Fibroblast of skin of right biceps (primary cell): ENCODE measurements around the gene PXN.
"Not testable (repeated sequence)": the region's sequence is repeated elsewhere in the genome, so short reads cannot be mapped to it uniquely, and the experiment has no call there.

Experiments
- DNase-seq: peaks from one replicate; pipeline ENCODE4 v3.0.0-alpha.2; 2013

PXN gene

GRCh38 chr12:120261951-120262851, 3.3 kb downstream of the PXN start:
- DNase-seq, result no peak

DNA sequence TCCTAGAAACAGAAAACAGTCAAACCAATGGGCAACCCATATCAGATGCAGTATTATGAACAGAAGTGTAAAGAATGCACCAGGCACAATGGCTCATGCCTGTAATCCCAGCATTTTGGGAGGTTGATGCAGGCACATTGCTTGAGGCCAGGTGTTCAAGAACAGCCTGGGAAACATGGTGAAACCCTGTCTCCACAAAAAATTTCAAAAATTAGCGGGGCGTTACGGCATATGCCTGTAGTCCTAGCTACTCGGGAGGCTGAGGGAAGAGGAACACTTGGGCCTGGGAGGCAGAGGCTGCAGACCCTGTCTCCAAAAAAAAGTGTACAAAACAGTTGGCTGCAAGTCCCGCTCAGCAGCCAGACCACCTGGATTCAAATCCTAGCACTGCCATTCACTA, 4.9 kb downstream of the PXN start:
- no peak for DNase-seq

DNA sequence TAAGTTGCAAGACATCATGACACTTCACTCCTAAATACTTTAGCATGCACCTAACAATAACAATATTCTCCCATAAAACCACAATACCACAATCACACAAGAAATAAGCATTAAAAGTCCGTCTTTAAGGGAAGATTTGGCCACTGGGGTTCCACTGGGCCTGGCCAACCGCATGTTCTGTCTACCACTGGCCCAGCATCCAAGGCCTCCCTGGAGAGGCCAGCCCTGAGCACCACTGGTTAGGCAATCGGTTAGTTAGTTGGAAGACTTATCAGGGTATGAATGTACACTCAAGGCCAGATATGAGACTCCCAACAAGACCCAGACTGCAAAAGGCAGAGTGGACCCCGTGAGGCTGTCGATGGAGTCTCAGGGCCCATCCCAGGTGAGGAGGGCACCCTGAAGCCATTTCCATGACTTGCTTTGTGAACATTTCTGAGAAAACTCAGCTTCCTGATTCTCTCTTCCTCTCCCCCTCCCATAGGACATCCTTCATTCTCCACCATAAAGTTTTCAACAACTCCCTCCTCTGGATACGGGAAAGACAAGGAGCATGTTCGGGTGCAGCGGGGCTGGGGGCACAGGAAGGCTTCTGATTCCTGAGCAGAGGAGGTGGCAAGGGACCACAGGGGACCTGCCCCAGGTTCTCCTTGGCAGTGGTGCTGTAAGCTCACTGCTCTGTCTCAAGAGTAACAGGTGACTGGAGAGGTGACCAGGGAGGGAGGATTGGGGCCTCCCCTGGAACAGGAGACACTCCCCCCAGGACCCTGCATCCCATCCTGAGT, 5.9 kb downstream of the PXN start:
- no peak for DNase-seq

DNA sequence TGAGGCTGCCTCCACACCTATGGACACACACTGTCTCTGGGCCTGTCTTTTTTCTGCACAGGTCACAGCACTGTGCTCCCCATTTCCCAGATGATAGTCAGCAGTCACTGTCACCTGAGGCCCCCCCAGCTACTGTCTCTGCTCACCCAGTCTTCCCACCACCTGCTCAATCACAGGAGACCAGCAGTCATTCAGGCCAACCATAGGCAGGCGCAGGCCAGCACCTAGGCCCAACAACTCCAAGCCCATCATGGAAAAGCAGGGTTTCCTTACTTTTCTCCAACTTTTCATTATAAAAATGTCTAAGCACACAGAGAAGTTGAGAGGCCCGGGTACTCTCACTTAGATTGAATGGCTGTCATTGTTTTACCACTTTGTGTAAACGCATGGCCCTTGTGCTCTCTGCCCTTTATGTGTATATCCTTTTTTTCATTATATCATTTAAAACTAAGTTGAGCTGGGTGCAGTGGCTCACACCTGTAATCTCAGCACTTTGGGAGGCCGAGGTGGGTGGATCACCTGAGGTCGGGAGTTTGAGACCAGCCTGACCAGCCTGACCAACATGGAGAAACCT, 7.1 kb downstream of the PXN start:
- DNase-seq, result no peak

DNA sequence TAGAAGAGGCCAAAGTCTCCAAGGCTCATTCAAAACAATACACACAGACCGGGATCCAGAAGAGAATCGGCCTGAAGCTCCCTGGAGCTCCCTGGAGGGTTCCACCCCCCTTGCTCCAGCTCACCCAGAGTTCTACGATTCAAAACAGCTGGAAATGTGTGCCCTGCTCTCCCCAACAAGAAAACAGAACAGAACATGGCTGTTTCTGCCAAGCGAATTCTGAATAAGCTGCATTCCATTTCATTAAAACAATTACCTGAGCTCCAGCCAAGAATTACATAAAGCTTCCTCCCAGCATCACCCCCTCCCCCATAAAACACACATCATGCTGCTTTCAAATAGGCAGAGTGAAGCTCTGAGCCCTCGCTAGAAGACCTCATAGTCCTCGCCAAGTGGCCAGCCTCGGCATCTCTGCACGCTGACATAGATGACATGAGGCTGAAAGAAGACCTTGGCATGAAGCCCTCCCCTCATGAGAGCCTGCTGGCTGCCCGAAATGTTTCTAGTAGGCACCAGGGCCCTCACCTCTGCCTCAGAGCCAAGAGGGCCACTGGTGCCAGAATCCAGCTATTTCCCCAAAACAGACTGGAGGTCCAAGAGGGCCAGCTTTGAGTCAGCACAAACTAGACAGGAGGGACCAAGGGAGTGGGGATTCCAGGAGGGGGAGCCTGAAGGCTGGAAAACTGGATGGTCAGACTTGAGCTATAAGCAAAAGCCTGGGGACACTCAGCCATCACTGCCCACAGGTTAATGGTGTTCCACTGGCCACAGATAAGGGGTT, 8.3 kb downstream of the PXN start:
- peak; percentile 97 for DNase-seq

DNA sequence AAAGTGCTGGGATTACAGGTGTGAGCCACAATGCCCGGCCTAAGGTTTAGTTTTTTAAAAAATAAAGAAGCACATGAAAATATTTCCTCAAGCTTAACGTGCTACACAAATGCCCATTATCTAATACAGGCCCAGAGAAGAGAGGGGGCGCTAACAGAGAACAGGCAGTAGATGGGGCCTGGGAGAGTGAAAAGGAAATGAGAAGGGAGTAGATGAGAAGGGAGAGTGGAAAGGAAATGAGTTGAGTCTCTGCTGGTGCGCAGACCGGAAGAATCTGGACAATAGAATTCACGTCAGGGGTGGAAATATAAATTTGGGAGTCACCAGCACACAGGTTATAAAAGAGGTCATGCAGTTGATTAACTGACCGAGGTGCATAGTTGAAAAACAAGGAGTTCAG, 10.7 kb downstream of the PXN start:
- no peak for DNase-seq

DNA sequence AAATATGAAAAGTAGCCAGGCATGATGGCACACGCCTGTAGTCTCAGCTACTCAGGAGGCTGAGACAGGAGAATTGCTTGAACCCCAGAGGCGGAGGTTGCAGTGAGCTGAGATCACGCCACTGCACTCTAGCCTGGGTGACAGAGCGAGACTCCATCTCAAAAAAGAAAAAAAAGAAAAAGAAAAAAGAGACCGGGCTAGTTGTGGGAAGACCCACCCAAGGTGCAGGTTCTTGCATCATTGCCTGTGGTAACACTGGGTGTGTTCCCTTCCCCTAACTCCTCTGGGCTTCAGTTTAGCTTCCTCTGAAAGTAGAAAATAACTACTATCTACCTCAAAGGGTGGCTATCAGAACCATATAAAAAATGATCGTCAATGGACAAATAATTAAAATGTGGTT, 12.2 kb downstream of the PXN start:
- not testable (repeated sequence) for DNase-seq

DNA sequence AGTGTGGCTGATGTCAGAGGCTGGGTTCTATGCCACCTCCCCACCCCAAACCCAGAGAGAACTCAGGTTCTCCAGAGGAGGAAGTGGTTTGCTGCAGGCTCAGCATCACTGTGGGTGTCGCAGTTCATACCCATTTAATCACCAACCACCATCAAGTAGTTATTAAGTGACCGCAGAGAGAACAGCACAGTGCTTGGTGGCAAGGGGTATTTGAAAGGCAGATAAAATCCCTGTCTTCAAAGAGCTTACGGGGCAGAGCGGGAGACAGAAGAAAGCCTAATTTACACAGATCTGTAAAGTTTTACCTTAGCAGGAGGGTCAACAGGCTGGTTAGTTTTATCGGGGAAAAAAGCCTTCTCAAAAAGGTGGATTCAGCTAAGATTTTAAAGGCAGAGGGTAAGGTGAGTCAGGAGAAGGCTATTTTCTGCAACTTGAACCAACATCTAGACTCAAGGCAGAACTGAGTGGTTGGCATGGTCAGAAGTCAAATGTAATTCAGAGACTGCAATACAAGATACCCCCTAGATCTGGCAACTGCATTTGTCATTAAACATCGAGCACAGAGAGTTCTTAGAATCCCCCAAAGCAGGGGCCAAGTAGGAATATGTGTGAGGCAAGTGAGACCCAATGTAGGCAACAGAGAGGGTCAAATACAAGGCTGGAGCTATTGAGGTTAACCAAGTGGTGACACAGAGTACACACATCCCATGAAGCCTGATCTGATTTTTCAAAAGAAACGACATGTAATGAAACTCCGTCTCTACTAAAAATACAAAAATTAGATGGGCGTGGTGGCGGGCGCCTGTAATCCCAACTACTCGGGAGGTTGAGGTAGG, 13.2 kb downstream of the PXN start:
- DNase-seq, result no peak

GRCh38 chr12:120251364-120252070, 14.0 kb downstream of the PXN start:
- DNase-seq, result not testable (repeated sequence)

- DNase-seq, result no peak
Measured at GRCh38 chr12:120249875-120250795, 15.4 kb downstream of the PXN start.

GRCh38 chr12:120249266-120249874, 16.2 kb downstream of the PXN start:
- DNase-seq, result no peak

- peak; percentile 80 for DNase-seq
Measured at GRCh38 chr12:120247621-120248030, 17.9 kb downstream of the PXN start.

GRCh38 chr12:120247183-120247582, 18.3 kb downstream of the PXN start:
- no peak for DNase-seq

DNA sequence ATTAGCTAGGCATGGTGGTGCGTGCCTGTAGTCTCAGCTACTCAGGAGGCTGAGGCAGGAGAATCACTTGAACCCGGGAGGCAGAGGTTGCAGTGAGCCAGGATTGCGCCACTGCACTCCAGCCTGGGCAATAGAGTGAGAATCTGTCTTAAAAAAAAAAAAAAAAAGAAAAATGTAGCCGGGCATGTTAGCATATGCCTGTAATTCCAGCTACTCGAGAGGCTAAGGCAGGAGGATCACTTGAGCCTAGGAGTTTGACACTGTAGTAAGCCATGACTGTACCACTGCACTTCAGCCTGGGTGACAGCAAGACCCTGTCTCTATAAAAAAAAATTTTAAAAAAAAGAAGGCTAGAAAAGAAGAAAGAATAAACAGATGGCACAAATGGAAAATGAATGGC, 18.8 kb downstream of the PXN start:
- not testable (repeated sequence) for DNase-seq

GRCh38 chr12:120242971-120243699, 22.4 kb downstream of the PXN start:
- DNase-seq, result no peak

DNA sequence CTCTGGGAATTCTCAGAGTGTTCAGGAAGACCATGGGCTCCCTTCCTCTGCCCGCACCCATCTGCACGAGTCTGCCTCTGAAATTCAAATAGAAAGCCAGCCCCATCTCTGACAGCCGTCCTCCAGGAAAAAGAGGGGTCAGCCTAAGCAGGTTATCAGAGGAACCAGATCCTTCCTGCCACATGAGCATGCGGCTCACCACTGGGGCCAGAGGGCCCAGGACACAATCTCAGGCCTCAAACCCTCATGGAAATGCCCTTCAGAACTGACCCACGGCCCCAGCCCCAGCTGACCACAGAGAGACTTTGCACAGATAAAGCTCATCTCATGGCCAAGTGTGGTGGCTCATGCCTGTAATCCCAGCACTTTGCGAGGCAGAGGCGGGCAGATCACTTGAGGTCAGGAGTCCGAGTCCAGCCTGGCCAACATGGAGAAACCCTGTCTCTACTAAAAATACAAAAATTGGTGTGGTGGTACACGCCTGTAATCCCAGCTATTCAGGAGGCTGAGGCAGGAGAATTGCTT, 23.2 kb downstream of the PXN start:
- no peak for DNase-seq

DNA sequence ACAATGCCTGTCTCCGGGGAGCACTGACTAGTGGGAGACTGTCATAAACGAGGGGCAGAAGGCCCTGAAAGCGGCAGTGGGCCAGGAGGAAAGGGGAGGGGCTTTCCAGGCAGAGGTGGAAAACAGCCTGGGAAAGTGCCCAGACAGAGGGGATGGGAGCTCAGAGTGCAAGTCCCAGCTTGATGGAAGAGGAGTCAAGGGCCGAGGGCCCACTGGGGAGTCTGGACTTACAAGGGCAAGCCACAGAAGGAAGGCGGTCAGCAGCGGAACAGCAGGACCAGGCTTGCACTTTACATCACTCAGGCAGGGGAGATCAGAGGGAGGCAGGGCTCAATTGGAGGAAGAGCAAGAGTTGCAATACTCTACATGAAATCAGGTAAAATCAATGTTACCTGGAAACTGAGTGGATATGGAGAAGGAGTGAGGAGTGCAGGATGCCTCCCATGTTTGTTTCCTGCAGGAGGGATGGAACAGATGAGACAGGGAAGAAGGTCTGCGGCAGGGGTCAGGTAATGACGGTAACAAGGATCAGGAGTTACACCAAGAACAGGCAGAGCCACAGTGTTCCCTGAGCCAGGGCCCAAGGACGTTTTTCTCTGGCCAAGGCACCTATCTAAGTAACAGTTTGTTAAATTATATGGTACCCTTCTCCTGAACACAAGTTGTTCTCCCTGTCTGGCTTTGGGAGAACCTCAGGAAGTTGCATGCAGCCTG, 23.8 kb downstream of the PXN start:
- no peak for DNase-seq

GRCh38 chr12:120240495-120240833, 25.1 kb downstream of the PXN start:
- DNase-seq, result no peak
